ENCODE data around the gene CDC42EP5.
"Not testable (repeated sequence)": the region's sequence is repeated elsewhere in the genome, so short reads cannot be mapped to it uniquely, and the experiment has no call there.

The CDC42EP5 gene

DNA sequence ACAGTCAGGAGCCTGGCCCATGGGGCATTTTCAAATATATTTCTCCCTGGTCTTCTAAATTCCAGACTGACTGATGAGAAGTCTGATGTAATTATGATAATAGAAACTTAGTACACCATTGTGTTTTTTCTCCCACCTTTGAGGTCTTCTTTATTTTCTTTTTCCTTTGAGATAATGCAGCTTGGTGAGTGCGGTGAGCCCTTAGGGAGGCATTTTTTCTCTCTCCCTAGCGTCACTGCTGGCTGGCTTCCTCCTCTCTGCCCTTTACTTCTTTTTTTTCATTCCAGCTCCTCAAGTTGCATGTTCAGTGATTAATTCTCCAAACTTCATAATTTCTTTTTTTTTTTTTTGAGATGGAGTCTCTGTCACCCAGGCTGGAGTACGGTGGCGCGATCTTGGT lies 12.8 kb upstream of the CDC42EP5 start:
- DNase-seq = no peak

DNA sequence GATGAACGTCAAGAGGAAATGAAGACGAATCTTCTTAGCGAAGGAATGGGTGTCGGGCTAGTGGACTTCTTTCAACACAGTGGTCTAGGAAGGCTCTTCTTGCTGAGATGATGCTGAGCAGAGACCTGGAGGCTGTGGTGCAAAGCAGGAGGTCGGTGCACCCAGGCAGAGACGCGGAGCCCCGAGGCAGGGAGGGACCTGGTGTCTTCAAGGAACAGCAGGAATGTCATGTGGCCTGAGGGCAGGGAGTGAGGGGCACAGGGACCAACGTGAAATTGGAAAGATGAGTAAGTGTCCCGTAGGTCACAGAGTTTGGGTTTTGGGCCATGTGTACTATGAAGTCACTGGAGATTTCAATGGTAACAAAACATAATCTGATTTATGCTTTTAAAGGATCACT lies 11.4 kb upstream of the CDC42EP5 start:
- DNase-seq = no peak

- DNase-seq = no peak
Measured at GRCh38 chr19:54482889-54483288, 9.8 kb upstream of the CDC42EP5 start.

DNA sequence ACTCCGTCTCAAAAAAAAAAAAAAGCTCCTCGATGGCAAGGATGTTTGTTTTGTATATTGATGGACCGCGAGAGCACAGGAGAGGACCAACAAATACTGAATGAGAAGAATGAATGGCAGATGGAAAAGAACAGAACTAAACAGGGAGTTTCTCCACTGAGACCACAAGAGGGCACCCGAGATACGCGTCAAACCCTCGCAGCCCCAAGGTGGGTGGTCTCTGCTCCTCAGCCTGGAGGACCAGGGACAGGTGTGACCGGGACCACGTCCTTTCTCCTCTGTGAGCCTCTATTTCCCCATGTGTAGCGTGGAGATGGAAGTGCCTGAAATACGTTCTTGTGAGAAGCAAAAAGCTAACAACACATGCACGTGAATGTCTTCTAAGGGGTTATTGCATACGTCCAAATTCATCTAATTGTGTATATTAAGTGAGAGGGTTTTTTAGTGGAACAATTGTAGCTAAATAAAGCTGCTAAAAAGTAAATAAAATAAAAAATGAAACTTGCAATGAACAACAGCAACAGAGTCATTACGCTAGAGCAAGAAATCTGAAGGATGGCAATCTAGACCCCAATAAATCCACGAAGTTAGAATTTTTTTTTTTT lies 8.3 kb upstream of the CDC42EP5 start:
- DNase-seq = peak; percentile 42 to 52

- no peak for DNase-seq
Measured at GRCh38 chr19:54480051-54480450, 7.0 kb upstream of the CDC42EP5 start.

GRCh38 chr19:54478677-54479266 lies 5.7 kb upstream of the CDC42EP5 start:
- DNase-seq = peak; percentile 34 to 46

GRCh38 chr19:54477650-54478049 lies 4.6 kb upstream of the CDC42EP5 start:
- no peak for DNase-seq

DNA sequence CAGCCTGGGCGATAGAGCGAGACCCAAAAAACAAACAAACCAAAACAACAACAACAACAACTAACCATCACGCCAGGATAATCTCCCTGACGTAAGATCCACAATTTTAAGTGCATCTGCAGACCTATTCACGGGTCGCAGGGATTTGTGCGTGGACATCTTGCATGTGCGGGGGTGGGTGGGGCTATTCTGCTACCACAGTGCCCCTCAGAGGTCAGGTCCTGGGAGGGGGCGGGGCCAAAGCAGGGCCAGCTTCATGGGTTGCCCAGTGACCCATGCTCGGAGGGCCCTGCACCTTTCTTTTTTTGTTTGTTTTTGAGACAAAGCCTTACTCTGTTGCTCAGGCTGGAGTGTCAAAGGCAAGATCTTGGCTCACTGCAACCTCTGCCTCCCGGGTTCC lies 2.6 kb upstream of the CDC42EP5 start:
- DNase-seq = no peak

- DNase-seq = no peak
Measured at GRCh38 chr19:54473892-54474372, 836 bp upstream of the CDC42EP5 start.

- no peak for DNase-seq
Measured at GRCh38 chr19:54470991-54471782, 1.9 kb downstream of the CDC42EP5 start.

- DNase-seq = no peak
Measured at GRCh38 chr19:54470276-54470887, 2.7 kb downstream of the CDC42EP5 start.

GRCh38 chr19:54469496-54469934 lies 3.6 kb downstream of the CDC42EP5 start:
- DNase-seq = no peak

DNA sequence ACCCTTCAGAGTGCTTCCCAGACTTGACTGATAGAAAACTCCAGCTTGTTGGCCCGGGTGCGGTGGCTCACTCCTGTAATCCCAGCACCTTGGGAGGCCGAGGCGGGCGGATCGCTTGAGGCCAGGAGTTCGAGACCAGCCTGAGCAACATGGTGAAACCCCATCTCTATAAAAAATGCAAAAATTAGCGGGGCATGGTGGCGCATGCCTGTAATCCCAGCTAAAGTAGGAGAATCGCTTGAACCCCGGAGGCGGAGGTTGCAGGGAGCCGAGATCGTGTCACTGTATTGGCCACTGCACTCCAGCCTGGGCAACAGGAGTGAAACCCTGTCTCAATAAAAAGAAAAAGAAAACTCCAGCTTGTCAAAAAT lies 7.0 kb downstream of the CDC42EP5 start:
- not testable (repeated sequence) for DNase-seq

- no peak for DNase-seq
Measured at GRCh38 chr19:54465426-54466109, 7.5 kb downstream of the CDC42EP5 start.

DNA sequence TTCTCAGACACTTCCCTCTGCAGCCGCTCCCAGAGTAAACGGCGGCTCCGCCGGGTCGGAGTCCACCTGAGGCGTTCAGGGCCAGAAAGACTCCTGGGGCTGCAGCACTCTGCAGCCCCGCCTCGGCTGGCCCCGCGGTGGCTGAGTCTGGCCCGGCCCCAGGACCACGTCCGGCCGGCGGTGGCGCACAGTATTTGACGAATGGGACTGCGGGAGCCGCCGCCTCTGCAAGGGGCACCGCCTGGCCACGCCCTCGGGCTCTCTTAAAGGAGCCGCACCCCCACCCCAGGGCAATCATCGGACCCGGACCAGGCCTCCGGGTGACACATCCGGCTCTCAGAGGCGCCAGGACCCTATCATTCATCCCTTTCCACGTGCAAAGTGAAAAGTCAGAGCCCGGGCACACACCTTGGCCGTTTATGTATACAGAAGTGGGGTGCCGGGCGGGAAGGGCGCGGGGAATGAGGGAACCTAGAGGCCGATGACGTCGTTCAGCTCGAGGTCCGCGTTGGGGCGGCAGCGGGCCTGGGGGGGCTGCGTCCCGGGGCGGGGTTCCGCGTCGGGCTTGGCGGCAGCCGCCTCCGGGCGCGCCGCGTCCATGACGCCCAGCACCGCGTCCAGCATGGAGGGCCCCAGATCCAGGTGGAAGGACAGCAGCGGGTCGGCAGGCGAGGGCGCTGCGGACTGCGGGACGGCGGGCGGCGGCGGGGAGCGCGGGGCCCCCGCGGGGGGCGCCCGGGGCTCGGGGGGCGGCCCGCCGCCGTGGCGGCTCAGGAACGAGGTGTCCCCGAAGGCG lies 8.3 kb downstream of the CDC42EP5 start:
- DNase-seq = peak; percentile 77 to 79

- peak; percentile 91 to 92 for DNase-seq
Measured at GRCh38 chr19:54464044-54464629, 9.0 kb downstream of the CDC42EP5 start.

GRCh38 chr19:54463531-54464043 lies 9.5 kb downstream of the CDC42EP5 start, which contains the start of gene LENG9:
Gene LENG9, minus strand, starts transcription at chr19:54463778. Its CDS starts 252 bp downstream, at chr19:54463526.
- DNase-seq = peak; percentile 97 to 99

- peak; percentile 62 to 73 for DNase-seq
Measured at GRCh38 chr19:54462655-54463530, 10.2 kb downstream of the CDC42EP5 start.

DNA sequence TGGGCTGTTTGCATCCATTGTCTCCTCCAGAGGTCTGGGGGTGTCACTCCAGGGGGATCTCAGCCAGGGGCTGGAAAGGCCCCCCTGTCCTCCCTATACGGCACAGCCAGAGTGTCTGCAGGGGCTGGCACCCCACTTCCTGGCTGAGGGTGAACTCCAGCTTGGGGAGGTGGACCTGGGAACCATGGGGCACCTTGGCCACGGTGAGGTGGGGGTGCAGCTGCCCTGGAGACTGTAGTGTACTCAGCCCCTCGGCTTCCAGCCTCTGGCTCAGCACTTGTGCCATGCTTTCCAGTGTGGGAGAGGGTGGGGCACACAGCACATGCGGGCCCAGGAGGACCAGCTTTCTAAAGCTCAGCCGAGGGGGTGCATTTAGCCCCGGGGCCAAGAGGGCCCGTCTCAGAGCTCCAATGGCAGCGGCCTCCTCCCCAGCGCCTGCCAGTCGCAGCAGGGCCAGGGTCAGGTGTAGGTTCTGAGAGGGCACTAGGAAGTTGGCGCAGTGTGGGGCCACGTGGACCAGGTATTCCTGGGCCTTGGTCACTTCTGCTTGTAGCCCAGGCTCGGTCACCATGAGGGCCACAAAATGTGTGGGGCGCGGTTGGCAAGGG lies 10.9 kb downstream of the CDC42EP5 start:
- DNase-seq = no peak

DNA sequence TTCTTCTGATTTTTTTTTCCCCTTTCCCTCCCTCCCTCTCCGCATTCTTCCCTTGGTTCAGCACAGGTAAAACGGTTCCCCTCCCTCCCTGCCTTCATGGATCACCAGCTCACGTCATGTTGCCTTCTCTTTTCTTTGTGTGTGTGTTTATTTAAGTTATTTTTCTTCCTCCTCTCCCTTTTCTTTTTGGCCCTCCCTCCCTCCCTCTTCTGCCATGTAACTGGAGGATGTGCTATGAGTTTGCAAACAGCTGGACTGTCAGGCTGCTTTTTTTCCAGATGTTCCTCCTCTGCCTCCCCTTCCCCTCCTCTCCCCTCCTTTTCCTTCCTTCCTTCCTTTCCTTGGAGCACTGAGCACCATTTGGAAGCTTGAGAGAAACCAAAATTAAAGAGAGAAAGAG lies 11.5 kb downstream of the CDC42EP5 start:
- DNase-seq = no peak

Data from CD4-positive, alpha-beta T cell treated with Interferon alpha-2 for 1 hour (primary cell).